B cell (primary cell): ENCODE results near the gene SETD1A. TPM values are rescaled to one million over a fixed set of nuclear protein-coding genes. Genes with fewer than 3 reads are reported as not detected.

Experiments
- ATAC-seq: fragments of 200-7000 bp; cut with Tn5 transposase; one replicate; pipeline ENCODE4 v1.10.0; 2021; ENCODE audit warnings: low read depth, mild to moderate bottlenecking, moderate number of reproducible peaks, moderate library complexity
- CTCF ChIA-PET: fragments of 350-600 bp; sonication (Branson Sonifier 250); formaldehyde crosslinking; loops from one replicate; lab custom pipeline; 2021; ENCODE audit warnings: antibody characterized with exemption, inconsistent platforms; lab: Charles Lee
- POLR2A ChIA-PET: fragments of 350-600 bp; sonication (Branson Sonifier 250); formaldehyde crosslinking; loops from one replicate; lab custom pipeline; 2021; ENCODE audit warnings: antibody characterized with exemption; lab: Charles Lee
- DNase-seq: peaks from one replicate; pipeline ENCODE4 v3.0.0; 2013
- H2AFZ ChIP-seq: 2 replicates; pipeline ENCODE4 v1.6.1; 2012; ENCODE audit warnings: mild to moderate bottlenecking, low read depth, low read length; ENCODE audit not compliant: insufficient read depth, poor library complexity, severe bottlenecking
- H3K27ac ChIP-seq, 2 donors: 1 replicate in 1 of 2; 2 replicates in 1 of 2; pipeline ENCODE4 v1.5.1; 2012 to 2013; ENCODE audit warnings: low read length in 2 of 2, mild to moderate bottlenecking in 2 of 2, moderate library complexity in 1 of 2
- H3K27me3 ChIP-seq, 4 experiments: fragments of 200-600 bp in 1 of 4; sonication (generic) in 1 of 4; replicated peaks in 1 of 4; 1 replicate in 2 of 4; 2 replicates in 2 of 4; pipeline versions ENCODE4 v1.6.1 to v1.7.0; 2013 to 2016; ENCODE audit warnings: low read length in 3 of 4, mild to moderate bottlenecking in 2 of 4, mixed read lengths in 1 of 4, moderate library complexity in 1 of 4; ENCODE audit not compliant: insufficient read depth in 4 of 4, control insufficient read depth in 3 of 4; ENCODE audit errors: control extremely low read depth in 1 of 4
- H3K36me3 ChIP-seq, 2 experiments: replicated peaks in 1 of 2; 1 replicate in 1 of 2; 2 replicates in 1 of 2; pipeline versions ENCODE4 v1.6.1 to v1.7.1; 2013; ENCODE audit warnings: low read length in 1 of 2; ENCODE audit not compliant: insufficient read depth in 2 of 2, control insufficient read depth in 1 of 2; ENCODE audit errors: control extremely low read depth in 1 of 2, extremely low read depth in 1 of 2
- H3K4me1 ChIP-seq, 2 donors: fragments of 200-600 bp in 1 of 2; sonication (generic) in 1 of 2; 1 replicate in 1 of 2; 2 replicates in 1 of 2; pipeline versions ENCODE4 v1.5.1 to v1.6.1; 2013 to 2017; ENCODE audit warnings: low read length in 2 of 2; ENCODE audit not compliant: control insufficient read depth in 2 of 2, insufficient read depth in 2 of 2
- H3K4me2 ChIP-seq: replicated peaks from 2 replicates; pipeline ENCODE3; 2012; ENCODE audit warnings: mild to moderate bottlenecking, low read depth, low read length; ENCODE audit not compliant: poor library complexity, severe bottlenecking
- H3K4me3 ChIP-seq, 5 experiments: fragments of 200-600 bp in 1 of 5; sonication (generic) in 1 of 5; 1 replicate in 3 of 5; 2 replicates in 2 of 5; pipeline versions ENCODE4 v1.5.1 to v1.7.0; 2011 to 2016; ENCODE audit warnings: low read length in 4 of 5, mild to moderate bottlenecking in 4 of 5, low read depth in 2 of 5, control low read depth in 1 of 5, moderate library complexity in 1 of 5; ENCODE audit not compliant: insufficient read depth in 1 of 5; ENCODE audit errors: control extremely low read depth in 1 of 5, extremely low read depth in 1 of 5
- H3K79me2 ChIP-seq: fragments of 200-600 bp; sonication (generic); one replicate; pipeline ENCODE4 v1.6.0; 2016; ENCODE audit warnings: low read length; ENCODE audit not compliant: control insufficient read depth, insufficient read depth
- H3K9ac ChIP-seq: fragments of 200-600 bp; sonication (generic); 2 replicates; pipeline ENCODE4 v1.6.1; 2017; ENCODE audit warnings: mild to moderate bottlenecking, low read length, moderate library complexity
- H3K9me3 ChIP-seq, 3 donors: one replicate each; pipeline versions ENCODE4 v1.6.1 to v1.7.1; 2013; ENCODE audit warnings: low read length in 2 of 3; ENCODE audit not compliant: control insufficient read depth in 2 of 3, insufficient read depth in 1 of 3; ENCODE audit errors: control extremely low read depth in 1 of 3
- H4K20me1 ChIP-seq: 2 replicates; pipeline ENCODE4 v1.6.0; 2012; ENCODE audit warnings: mild to moderate bottlenecking, low read length; ENCODE audit not compliant: insufficient read depth, control insufficient read depth, poor library complexity, severe bottlenecking
- H3K27ac Mint-ChIP-seq: one replicate; pipeline ENCODE4 v1.8.0; 2021; ENCODE audit warnings: mixed read lengths
- H3K27me3 Mint-ChIP-seq: one replicate; pipeline ENCODE4 v1.8.0; 2021; ENCODE audit warnings: mixed read lengths
- H3K4me1 Mint-ChIP-seq: one replicate; pipeline ENCODE4 v1.8.0; 2021; ENCODE audit warnings: mixed read lengths
- H3K4me3 Mint-ChIP-seq: one replicate; pipeline ENCODE4 v1.8.0; 2021; ENCODE audit warnings: mixed read lengths
- H3K9me3 Mint-ChIP-seq: one replicate; pipeline ENCODE4 v1.8.0; 2022; ENCODE audit warnings: mixed read lengths; ENCODE audit not compliant: insufficient read depth
- EZH2 ChIP-seq: IDR thresholded peaks from 2 replicates; pipeline ENCODE4 v1.6.1; 2012; ENCODE audit warnings: borderline replicate concordance, low read depth, mild to moderate bottlenecking, moderate library complexity, low read length; ENCODE audit not compliant: insufficient read depth, poor library complexity, severe bottlenecking
- WGBS: methylation state at CpG from one replicate; pipeline ENCODE4 v1.1.5; 2013; ENCODE audit warnings: missing lambda C conversion rate; ENCODE audit not compliant: insufficient coverage; 5-methylcytosine and 5-hydroxymethylcytosine counted together
- intact Hi-C: fragments of 100-400 bp; cut with micrococcal nuclease; formaldehyde crosslinking; loops from one replicate; pipeline ENCODE4 v1.10.0; 2022
- polyA plus RNA-seq: library from polyadenylated mRNA; depleted of rRNA; stranded (reverse); fragments of >200 nt; gene quantifications from 2 replicates; pipeline ENCODE4 v1.2.3, GENCODE V29; 2012
- total RNA-seq, 2 donors: library from RNA; stranded (reverse); fragments of 120-200 nt in 1 of 2; gene quantifications; 1 replicate in 1 of 2; 2 replicates in 1 of 2; pipeline versions ENCODE4 v1.2.3 to v1.2.4, GENCODE V29; 2013 to 2022
- TF ChIP-seq, protein P1 (sequence below): fragments of 200-600 bp; IDR thresholded peaks from one replicate; pipeline ENCODE4 v1.8.0; 2022; ENCODE audit warnings: antibody characterized with exemption, mild to moderate bottlenecking

The SETD1A gene
- total and polyA plus RNA-seq, 2 donors (not counting 1 experiment from before 2014, with no cell fraction given): 11.5 to 39.5 TPM

DNA sequence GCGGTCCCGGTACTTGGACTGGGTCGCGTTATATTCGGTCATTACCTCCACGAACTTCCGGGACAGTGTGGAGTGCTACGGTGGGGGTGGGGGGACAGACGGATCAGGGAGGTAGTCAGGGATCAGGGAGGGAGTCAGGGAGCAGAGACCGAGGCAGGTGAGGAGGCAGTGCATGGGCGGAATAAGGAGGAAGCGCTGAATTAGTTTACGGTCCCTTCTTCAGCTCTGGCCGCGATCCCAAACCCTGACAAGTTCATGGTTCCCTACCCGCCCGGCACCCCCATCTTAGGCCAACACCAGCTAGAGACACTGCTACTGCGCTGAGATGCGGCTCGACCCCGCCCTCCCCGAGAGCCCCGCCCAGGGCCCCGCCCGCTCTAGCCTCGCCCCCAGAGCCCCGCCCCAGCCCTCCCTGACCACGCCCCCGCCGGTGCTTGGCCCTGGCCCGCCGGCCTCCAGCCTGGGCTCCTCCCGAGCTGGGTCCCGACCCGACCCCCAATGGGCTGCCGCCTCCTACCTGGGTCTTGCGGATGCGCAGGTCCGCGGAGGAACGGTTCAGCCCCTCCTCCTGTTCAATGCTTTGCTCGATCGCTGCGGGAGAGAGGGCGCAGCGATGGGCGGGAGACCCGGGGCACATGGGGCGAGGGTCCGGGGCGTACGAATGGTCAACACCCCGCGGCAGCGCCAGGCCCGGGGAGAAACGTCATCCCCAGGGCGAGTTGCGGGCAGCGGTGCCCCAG is 39.6 kb downstream of the SETD1A start:
- WGBS: 5% methylated on average over 53 of the region's 60 CpGs
- Histone ChIP-seq H3K4me2 (peak overlapping the region; percentile 88), H2AFZ (peak overlapping the region; percentile 96), H3K27ac (peak overlapping the region; percentile 29 to 62), H4K20me1 (no peaks in the 10 kb centered on the region), H3K27me3 (peaks cover 0 to 7% (median 0%) of the 10 kb centered on the region in 4 experiments), H3K4me3 (peak overlapping the region in 4 of 5 experiments; percentile 54 to 72 (median 66)), H3K36me3 (no peaks in the 10 kb centered on the region), H3K9ac (peak overlapping the region; percentile 72), H3K9me3 (peaks cover 0 to 5% (median 0%) of the 10 kb centered on the region in 3 donors), H3K79me2 (no peaks in the 10 kb centered on the region), H3K4me1 (peaks cover 9 to 13% of the 10 kb centered on the region in 2 donors)
- peaks cover 9% of the 10 kb centered on the region for H3K4me1 Mint-ChIP-seq
- no peaks in the 10 kb centered on the region for H3K9me3 Mint-ChIP-seq
- no peak for TF ChIP-seq EZH2
- TF ChIP-seq, protein P1, sequence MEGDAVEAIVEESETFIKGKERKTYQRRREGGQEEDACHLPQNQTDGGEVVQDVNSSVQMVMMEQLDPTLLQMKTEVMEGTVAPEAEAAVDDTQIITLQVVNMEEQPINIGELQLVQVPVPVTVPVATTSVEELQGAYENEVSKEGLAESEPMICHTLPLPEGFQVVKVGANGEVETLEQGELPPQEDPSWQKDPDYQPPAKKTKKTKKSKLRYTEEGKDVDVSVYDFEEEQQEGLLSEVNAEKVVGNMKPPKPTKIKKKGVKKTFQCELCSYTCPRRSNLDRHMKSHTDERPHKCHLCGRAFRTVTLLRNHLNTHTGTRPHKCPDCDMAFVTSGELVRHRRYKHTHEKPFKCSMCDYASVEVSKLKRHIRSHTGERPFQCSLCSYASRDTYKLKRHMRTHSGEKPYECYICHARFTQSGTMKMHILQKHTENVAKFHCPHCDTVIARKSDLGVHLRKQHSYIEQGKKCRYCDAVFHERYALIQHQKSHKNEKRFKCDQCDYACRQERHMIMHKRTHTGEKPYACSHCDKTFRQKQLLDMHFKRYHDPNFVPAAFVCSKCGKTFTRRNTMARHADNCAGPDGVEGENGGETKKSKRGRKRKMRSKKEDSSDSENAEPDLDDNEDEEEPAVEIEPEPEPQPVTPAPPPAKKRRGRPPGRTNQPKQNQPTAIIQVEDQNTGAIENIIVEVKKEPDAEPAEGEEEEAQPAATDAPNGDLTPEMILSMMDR: no peak
- POLR2A ChIA-PET: interaction anchor here (0.5 to 1.6 kb wide), 4 partner anchors 123 to 496 kb away, joined by 3 to 6 read pairs (median 5); partner anchors contain the start of gene FUS
- H3K27me3 Mint-ChIP-seq: no peaks in the 10 kb centered on the region
- ATAC-seq (peak; percentile 100), DNase-seq (peak; percentile 88)
- peak overlapping the region; percentile 91 for H3K4me3 Mint-ChIP-seq
- CTCF ChIA-PET: interaction anchor here (0.7 to 1.8 kb wide), 4 partner anchors 11 to 145 kb away, joined by 3 to 6 read pairs (median 4); partner anchors contain the start of gene ZNF668
- H3K27ac Mint-ChIP-seq: peak overlapping the region; percentile 92
- intact Hi-C loops: loop anchor here (1.0 kb wide), 5 partner anchors 37 to 145 kb away; partner anchors contain the start of genes SETD1A and VKORC1
